Astrocyte (in vitro differentiated cells and primary cell): ENCODE data around the gene SLC10A2. TPM values are rescaled to one million over a fixed set of nuclear protein-coding genes. Genes with fewer than 3 reads are reported as not detected.

Experiments used
- DNase-seq: peaks from one replicate; pipeline ENCODE4 v3.0.0-alpha.2; 2010; ENCODE audit warnings: low read depth
- FAIRE-seq: peaks from 2 replicates; lab custom pipeline; 2011; peaks lifted over from hg19 to GRCh38; lab: Jason Lieb, UNC
- H2AFZ ChIP-seq: 2 replicates; pipeline ENCODE4 v1.6.0; 2012; ENCODE audit warnings: low read depth, low read length, inconsistent platforms
- H3K27ac ChIP-seq: 2 replicates; pipeline ENCODE4 v1.5.1; 2011; ENCODE audit warnings: low read depth, low read length, inconsistent platforms
- H3K27me3 ChIP-seq: 2 replicates; pipeline ENCODE4 v1.6.0; 2011; ENCODE audit warnings: low read length, inconsistent platforms; ENCODE audit not compliant: insufficient read depth
- H3K36me3 ChIP-seq: 2 replicates; pipeline ENCODE4 v1.5.1; 2011; ENCODE audit warnings: low read length, inconsistent platforms; ENCODE audit not compliant: insufficient read depth
- H3K4me1 ChIP-seq: 2 replicates; pipeline ENCODE4 v1.5.1; 2011; ENCODE audit warnings: low read length, inconsistent platforms; ENCODE audit not compliant: insufficient read depth
- H3K4me2 ChIP-seq: 2 replicates; pipeline ENCODE4 v1.6.0; 2012; ENCODE audit warnings: low read length, inconsistent platforms
- H3K4me3 ChIP-seq: 2 replicates; pipeline ENCODE4 v1.5.1; 2011; ENCODE audit warnings: low read depth, mild to moderate bottlenecking, low read length, inconsistent platforms; ENCODE audit not compliant: insufficient read depth
- H3K79me2 ChIP-seq: 2 replicates; pipeline ENCODE4 v1.6.0; 2012; ENCODE audit warnings: mild to moderate bottlenecking, low read length, inconsistent platforms; ENCODE audit not compliant: insufficient read depth
- H3K9ac ChIP-seq: 2 replicates; pipeline ENCODE4 v1.6.0; 2012; ENCODE audit warnings: mild to moderate bottlenecking, low read length, inconsistent platforms
- H3K9me3 ChIP-seq: 2 replicates; pipeline ENCODE4 v1.5.1; 2012; ENCODE audit warnings: low read depth, mild to moderate bottlenecking, low read length, inconsistent platforms; ENCODE audit not compliant: insufficient read depth
- H4K20me1 ChIP-seq: 2 replicates; pipeline ENCODE4 v1.6.0; 2012; ENCODE audit warnings: low read length, inconsistent platforms; ENCODE audit not compliant: insufficient read depth
- H3K27ac Mint-ChIP-seq: one replicate; pipeline ENCODE4 v1.8.0; 2021; ENCODE audit warnings: mild to moderate bottlenecking, mixed read lengths; ENCODE audit not compliant: unreplicated experiment
- H3K27me3 Mint-ChIP-seq: one replicate; pipeline ENCODE4 v1.8.0; 2021; ENCODE audit warnings: low read depth, mixed read lengths; ENCODE audit not compliant: unreplicated experiment
- H3K36me3 Mint-ChIP-seq: one replicate; pipeline ENCODE4 v1.8.0; 2021; ENCODE audit warnings: low read depth, mixed read lengths; ENCODE audit not compliant: unreplicated experiment
- H3K4me1 Mint-ChIP-seq: one replicate; pipeline ENCODE4 v1.8.0; 2021; ENCODE audit warnings: low read depth, mixed read lengths; ENCODE audit not compliant: unreplicated experiment
- H3K4me3 Mint-ChIP-seq: one replicate; pipeline ENCODE4 v1.8.0; 2021; ENCODE audit warnings: mild to moderate bottlenecking, moderate library complexity, mixed read lengths; ENCODE audit not compliant: unreplicated experiment
- H3K9me3 Mint-ChIP-seq: one replicate; pipeline ENCODE4 v1.8.0; 2021; ENCODE audit warnings: mild to moderate bottlenecking, mixed read lengths; ENCODE audit not compliant: unreplicated experiment
- CTCF ChIP-seq: IDR thresholded peaks from 2 replicates; pipeline ENCODE4 v1.5.1; 2011; ENCODE audit warnings: low read depth, mild to moderate bottlenecking, inconsistent platforms, low read length, moderate library complexity; ENCODE audit not compliant: insufficient read depth
- EZH2 ChIP-seq: IDR thresholded peaks from 2 replicates; pipeline ENCODE4 v1.6.1; 2012; ENCODE audit warnings: mild to moderate bottlenecking, low read length, inconsistent platforms; ENCODE audit not compliant: insufficient read depth
- total RNA-seq: library from RNA; stranded (reverse); gene quantifications from 2 replicates; pipeline ENCODE4 v1.2.1, GENCODE V29; 2021

Gene SLC10A2
- total RNA-seq, 1 donor from 2014 or later, result not detected

DNA sequence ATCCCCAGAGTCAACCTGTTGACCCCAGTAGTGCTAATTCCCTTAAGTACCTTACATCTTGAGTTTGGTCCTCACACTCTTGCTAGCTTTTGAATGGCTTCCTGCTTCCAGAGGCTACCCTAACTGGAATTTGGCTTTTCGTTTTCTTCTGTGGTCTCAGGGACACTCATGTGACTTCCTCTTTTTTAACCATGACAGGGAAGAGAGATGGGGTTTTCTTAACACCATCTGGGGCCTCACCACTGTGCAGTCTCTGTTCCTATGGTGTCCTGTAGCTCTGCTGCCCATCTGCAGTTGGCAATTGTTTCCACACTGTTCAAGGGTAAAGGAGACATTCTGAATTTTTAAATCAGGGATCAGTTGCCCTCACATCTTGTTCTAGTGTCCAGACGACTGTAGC is 66.7 kb downstream of the SLC10A2 start:
- H3K27ac ChIP-seq, result no peak overlapping the region
- no peaks in the 10 kb centered on the region for H3K27me3 Mint-ChIP-seq
- H3K4me3 Mint-ChIP-seq, result no peak overlapping the region
- H3K4me1 Mint-ChIP-seq, result no peaks in the 10 kb centered on the region
- no peaks in the 10 kb centered on the region for H4K20me1 ChIP-seq
- no peaks in the 10 kb centered on the region for H3K9me3 ChIP-seq
- no peak overlapping the region for H3K27ac Mint-ChIP-seq
- TF ChIP-seq CTCF (no peak), EZH2 (no peak)
- peaks cover 2% of the 10 kb centered on the region for H3K9me3 Mint-ChIP-seq
- DNase-seq (no peak), FAIRE-seq (no peak)
- no peak overlapping the region for H3K4me3 ChIP-seq
- H3K36me3 ChIP-seq, result no peaks in the 10 kb centered on the region
- no peak overlapping the region for H3K4me2 ChIP-seq
- no peaks in the 10 kb centered on the region for H3K79me2 ChIP-seq
- H3K27me3 ChIP-seq, result no peaks in the 10 kb centered on the region
- no peak overlapping the region for H3K9ac ChIP-seq
- no peak overlapping the region for H2AFZ ChIP-seq
- H3K4me1 ChIP-seq, result no peaks in the 10 kb centered on the region
- H3K36me3 Mint-ChIP-seq, result no peaks in the 10 kb centered on the region

Other genes starting within 250 kb of the SLC10A2 start
- 42.9 and 51.4 TPM in 2 replicates for gene ERCC5, start 220.4 kb downstream of the SLC10A2 start, total RNA-seq